IMR-90 (cell line): ENCODE results near the gene DUXB.

Experiments
- BHLHE40 ChIP-seq: fragments of 150-350 bp; IDR thresholded peaks from 2 replicates; pipeline ENCODE4 v1.6.1; 2016; ENCODE audit warnings: mild to moderate bottlenecking, low read depth, low read length
- CEBPB ChIP-seq: IDR thresholded peaks from 2 replicates; pipeline ENCODE4 v1.6.1; 2012; ENCODE audit warnings: low read depth, low read length, improper control_type of control experiment
- CHD1 ChIP-seq: IDR thresholded peaks from 2 replicates; pipeline ENCODE4 v1.6.1; 2012; ENCODE audit warnings: low read depth, low read length, improper control_type of control experiment
- MAFK ChIP-seq: IDR thresholded peaks from 2 replicates; pipeline ENCODE4 v1.6.1; 2012; ENCODE audit warnings: low read depth, low read length, improper control_type of control experiment
- MXI1 ChIP-seq: IDR thresholded peaks from 2 replicates; pipeline ENCODE4 v1.6.1; 2012; ENCODE audit warnings: low read depth, mild to moderate bottlenecking, low read length, moderate library complexity, borderline replicate concordance
- NFE2L2 ChIP-seq: fragments of 150-350 bp; IDR thresholded peaks from 2 replicates; pipeline ENCODE4 v1.6.1; 2016; ENCODE audit warnings: low read depth, mild to moderate bottlenecking, low read length
- POLR2A ChIP-seq: IDR thresholded peaks from 2 replicates; pipeline ENCODE4 v1.6.1; 2012; ENCODE audit warnings: mild to moderate bottlenecking, low read depth, low read length
- RAD21 ChIP-seq: IDR thresholded peaks from 2 replicates; pipeline ENCODE4 v1.6.1; 2012; ENCODE audit warnings: low read length, improper control_type of control experiment
- RCOR1 ChIP-seq: IDR thresholded peaks from 2 replicates; pipeline ENCODE4 v1.6.1; 2012; ENCODE audit warnings: mild to moderate bottlenecking, low read length, improper control_type of control experiment; ENCODE audit not compliant: insufficient replicate concordance
- RFX5 ChIP-seq: IDR thresholded peaks from 2 replicates; pipeline ENCODE4 v1.8.0; 2012; ENCODE audit warnings: low read depth, mild to moderate bottlenecking, low read length, moderate library complexity
- SMC3 ChIP-seq: fragments of 150-350 bp; IDR thresholded peaks from 2 replicates; pipeline ENCODE4 v1.6.1; 2016; ENCODE audit warnings: low read depth, mild to moderate bottlenecking, antibody characterized with exemption, low read length, moderate library complexity
- TF ChIP-seq, protein P1 (sequence below): conservative IDR thresholded peaks from 2 replicates; pipeline ENCODE4 v1.5.1; 2012; ENCODE audit warnings: mild to moderate bottlenecking, low read depth, low read length, improper control_type of control experiment
- TF ChIP-seq, protein P2 (sequence below): fragments of 150-350 bp; IDR thresholded peaks from 2 replicates; pipeline ENCODE4 v1.6.1; 2016; ENCODE audit warnings: low read depth, mild to moderate bottlenecking, low read length, moderate library complexity, borderline replicate concordance

- TF ChIP-seq POLR2A (no peak), MXI1 (no peak), SMC3 (no peak), RCOR1 (no peak), RAD21 (no peak), RFX5 (no peak), CEBPB (no peak), NFE2L2 (no peak), MAFK (no peak), CHD1 (no peak), BHLHE40 (no peak)
- TF ChIP-seq, protein P1, sequence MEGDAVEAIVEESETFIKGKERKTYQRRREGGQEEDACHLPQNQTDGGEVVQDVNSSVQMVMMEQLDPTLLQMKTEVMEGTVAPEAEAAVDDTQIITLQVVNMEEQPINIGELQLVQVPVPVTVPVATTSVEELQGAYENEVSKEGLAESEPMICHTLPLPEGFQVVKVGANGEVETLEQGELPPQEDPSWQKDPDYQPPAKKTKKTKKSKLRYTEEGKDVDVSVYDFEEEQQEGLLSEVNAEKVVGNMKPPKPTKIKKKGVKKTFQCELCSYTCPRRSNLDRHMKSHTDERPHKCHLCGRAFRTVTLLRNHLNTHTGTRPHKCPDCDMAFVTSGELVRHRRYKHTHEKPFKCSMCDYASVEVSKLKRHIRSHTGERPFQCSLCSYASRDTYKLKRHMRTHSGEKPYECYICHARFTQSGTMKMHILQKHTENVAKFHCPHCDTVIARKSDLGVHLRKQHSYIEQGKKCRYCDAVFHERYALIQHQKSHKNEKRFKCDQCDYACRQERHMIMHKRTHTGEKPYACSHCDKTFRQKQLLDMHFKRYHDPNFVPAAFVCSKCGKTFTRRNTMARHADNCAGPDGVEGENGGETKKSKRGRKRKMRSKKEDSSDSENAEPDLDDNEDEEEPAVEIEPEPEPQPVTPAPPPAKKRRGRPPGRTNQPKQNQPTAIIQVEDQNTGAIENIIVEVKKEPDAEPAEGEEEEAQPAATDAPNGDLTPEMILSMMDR, result no peak
- TF ChIP-seq, protein P2, sequence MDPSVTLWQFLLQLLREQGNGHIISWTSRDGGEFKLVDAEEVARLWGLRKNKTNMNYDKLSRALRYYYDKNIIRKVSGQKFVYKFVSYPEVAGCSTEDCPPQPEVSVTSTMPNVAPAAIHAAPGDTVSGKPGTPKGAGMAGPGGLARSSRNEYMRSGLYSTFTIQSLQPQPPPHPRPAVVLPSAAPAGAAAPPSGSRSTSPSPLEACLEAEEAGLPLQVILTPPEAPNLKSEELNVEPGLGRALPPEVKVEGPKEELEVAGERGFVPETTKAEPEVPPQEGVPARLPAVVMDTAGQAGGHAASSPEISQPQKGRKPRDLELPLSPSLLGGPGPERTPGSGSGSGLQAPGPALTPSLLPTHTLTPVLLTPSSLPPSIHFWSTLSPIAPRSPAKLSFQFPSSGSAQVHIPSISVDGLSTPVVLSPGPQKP, result no peak
These were observed 43.1 kb downstream of the DUXB start for GRCh38 chr16:75658175-75658574.
